WTC11 (cell line): ENCODE results near the gene FOXO3.

Source experiments
- CREB1 ChIP-seq: sonication (generic); formaldehyde crosslinking; IDR thresholded peaks from 2 replicates; pipeline ENCODE4 v1.8.0; 2023; ENCODE audit warnings: mild to moderate bottlenecking, missing genetic modification reagents
- ESRRA ChIP-seq: sonication (generic); formaldehyde crosslinking; IDR thresholded peaks from 2 replicates; pipeline ENCODE4 v1.8.1; 2022; ENCODE audit warnings: mild to moderate bottlenecking, missing genetic modification reagents, borderline replicate concordance
- GABPB1 ChIP-seq: sonication (generic); formaldehyde crosslinking; IDR thresholded peaks from 2 replicates; pipeline ENCODE4 v1.8.1; 2023; ENCODE audit warnings: mild to moderate bottlenecking, missing genetic modification reagents
- MYBL2 ChIP-seq: sonication (generic); formaldehyde crosslinking; IDR thresholded peaks from 2 replicates; pipeline ENCODE4 v1.8.1; 2023; ENCODE audit warnings: mild to moderate bottlenecking, moderate library complexity, missing genetic modification reagents
- NFE2L1 ChIP-seq: sonication (generic); formaldehyde crosslinking; IDR thresholded peaks from 2 replicates; pipeline ENCODE4 v1.8.1; 2023; ENCODE audit warnings: missing genetic modification reagents
- NR3C1 ChIP-seq: sonication (generic); formaldehyde crosslinking; conservative IDR thresholded peaks from 2 replicates; pipeline ENCODE4 v1.8.1; 2023; ENCODE audit warnings: low read depth, mild to moderate bottlenecking, missing genetic modification reagents
- OVOL2 ChIP-seq: fragments of 250-450 bp; sonication (Bioruptor Pico); IDR thresholded peaks from 2 replicates; pipeline ENCODE4 v1.9.0; 2021; ENCODE audit warnings: mild to moderate bottlenecking, borderline replicate concordance
- RELA ChIP-seq: sonication (generic); formaldehyde crosslinking; IDR thresholded peaks from 2 replicates; pipeline ENCODE4 v1.8.1; 2022; ENCODE audit warnings: missing genetic modification reagents, mild to moderate bottlenecking, borderline replicate concordance
- TEAD4 ChIP-seq: sonication (generic); formaldehyde crosslinking; IDR thresholded peaks from 2 replicates; pipeline ENCODE4 v1.8.0; 2022; ENCODE audit warnings: mild to moderate bottlenecking, missing genetic modification reagents
- TP53 ChIP-seq: sonication (generic); formaldehyde crosslinking; IDR thresholded peaks from 2 replicates; pipeline ENCODE4 v1.8.1; 2023; ENCODE audit warnings: mild to moderate bottlenecking, missing genetic modification reagents
- TF ChIP-seq, protein P1 (sequence below): fragments of 200-600 bp; IDR thresholded peaks from 2 replicates; pipeline ENCODE4 v1.8.0; 2022; ENCODE audit warnings: antibody characterized with exemption

GRCh38 chr6:108535114-108535742 lies 25.5 kb upstream of the FOXO3 start:
- TF ChIP-seq CREB1 (CRISPR knock-in tag) (no peak), RELA (no peak), GABPB1 (CRISPR knock-in tag) (no peak), OVOL2 (CRISPR knock-in tag) (no peak), TP53 (CRISPR knock-in tag) (no peak), NFE2L1 (CRISPR knock-in tag) (no peak), NR3C1 (CRISPR knock-in tag) (no peak), TEAD4 (CRISPR knock-in tag) (no peak), ESRRA (CRISPR knock-in tag) (no peak), MYBL2 (CRISPR knock-in tag) (no peak)
- TF ChIP-seq, protein P1, sequence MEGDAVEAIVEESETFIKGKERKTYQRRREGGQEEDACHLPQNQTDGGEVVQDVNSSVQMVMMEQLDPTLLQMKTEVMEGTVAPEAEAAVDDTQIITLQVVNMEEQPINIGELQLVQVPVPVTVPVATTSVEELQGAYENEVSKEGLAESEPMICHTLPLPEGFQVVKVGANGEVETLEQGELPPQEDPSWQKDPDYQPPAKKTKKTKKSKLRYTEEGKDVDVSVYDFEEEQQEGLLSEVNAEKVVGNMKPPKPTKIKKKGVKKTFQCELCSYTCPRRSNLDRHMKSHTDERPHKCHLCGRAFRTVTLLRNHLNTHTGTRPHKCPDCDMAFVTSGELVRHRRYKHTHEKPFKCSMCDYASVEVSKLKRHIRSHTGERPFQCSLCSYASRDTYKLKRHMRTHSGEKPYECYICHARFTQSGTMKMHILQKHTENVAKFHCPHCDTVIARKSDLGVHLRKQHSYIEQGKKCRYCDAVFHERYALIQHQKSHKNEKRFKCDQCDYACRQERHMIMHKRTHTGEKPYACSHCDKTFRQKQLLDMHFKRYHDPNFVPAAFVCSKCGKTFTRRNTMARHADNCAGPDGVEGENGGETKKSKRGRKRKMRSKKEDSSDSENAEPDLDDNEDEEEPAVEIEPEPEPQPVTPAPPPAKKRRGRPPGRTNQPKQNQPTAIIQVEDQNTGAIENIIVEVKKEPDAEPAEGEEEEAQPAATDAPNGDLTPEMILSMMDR, result no peak
